Ishikawa (cell line): ENCODE data around the gene FADS6.

Experiments
- CEBPB ChIP-seq: IDR thresholded peaks from 2 replicates; pipeline ENCODE4 v1.6.1; 2012
- CREB1 ChIP-seq: IDR thresholded peaks from 2 replicates; pipeline ENCODE4 v1.6.1; 2012; ENCODE audit warnings: low read depth
- EGR1 ChIP-seq: IDR thresholded peaks from 2 replicates; pipeline ENCODE4 v1.6.1; 2012
- EP300 ChIP-seq: IDR thresholded peaks from 2 replicates; pipeline ENCODE4 v1.6.1; 2012; ENCODE audit warnings: borderline replicate concordance
- FOXM1 ChIP-seq: IDR thresholded peaks from 2 replicates; pipeline ENCODE4 v1.6.1; 2012; ENCODE audit warnings: low read depth, borderline replicate concordance
- MAX ChIP-seq: IDR thresholded peaks from 2 replicates; pipeline ENCODE4 v1.6.1; 2012
- NFIC ChIP-seq: IDR thresholded peaks from 2 replicates; pipeline ENCODE4 v1.6.1; 2012
- RAD21 ChIP-seq: IDR thresholded peaks from 2 replicates; pipeline ENCODE4 v1.6.1; 2012; ENCODE audit warnings: low read depth
- REST ChIP-seq: IDR thresholded peaks from 2 replicates; pipeline ENCODE4 v1.6.1; 2012; ENCODE audit warnings: low read depth, mild to moderate bottlenecking
- TAF1 ChIP-seq: IDR thresholded peaks from 2 replicates; pipeline ENCODE4 v1.6.1; 2012; ENCODE audit warnings: low read depth, mild to moderate bottlenecking
- TCF12 ChIP-seq: IDR thresholded peaks from 2 replicates; pipeline ENCODE4 v1.6.1; 2012; ENCODE audit warnings: low read depth
- TEAD4 ChIP-seq: IDR thresholded peaks from 2 replicates; pipeline ENCODE4 v1.6.1; 2012
- USF1 ChIP-seq: IDR thresholded peaks from 2 replicates; pipeline ENCODE4 v1.6.1; 2012
- YY1 ChIP-seq: IDR thresholded peaks from 2 replicates; pipeline ENCODE4 v1.6.1; 2012; ENCODE audit warnings: low read depth
- ZBTB7A ChIP-seq: IDR thresholded peaks from 2 replicates; pipeline ENCODE4 v1.6.1; 2012; ENCODE audit warnings: low read depth

Gene FADS6

GRCh38 chr17:74840989-74841666, 52.3 kb downstream of the FADS6 start:
- TF ChIP-seq CREB1, result no peak
- no peak for TF ChIP-seq EP300
- no peak for TF ChIP-seq CEBPB
- TF ChIP-seq TAF1, result no peak
- no peak for TF ChIP-seq EGR1
- no peak for TF ChIP-seq ZBTB7A
- TF ChIP-seq FOXM1, result no peak
- TF ChIP-seq TEAD4, result no peak

- TF ChIP-seq EP300 (no peak), MAX (no peak), EGR1 (no peak), CEBPB (no peak), CREB1 (no peak)
Observed at GRCh38 chr17:74839990-74840852, 53.2 kb downstream of the FADS6 start.

- TF ChIP-seq MAX (no peak), USF1 (no peak), RAD21 (no peak), EGR1 (no peak), FOXM1 (no peak), EP300 (no peak; the same call in 1 of the 2 replicates), TAF1 (no peak), CREB1 (no peak), YY1 (no peak), ZBTB7A (no peak), TCF12 (no peak), NFIC (no peak)
Observed at GRCh38 chr17:74838274-74838673, 55.2 kb downstream of the FADS6 start.

- TF ChIP-seq MAX (no peak), USF1 (no peak), CEBPB (no peak), CREB1 (no peak), TCF12 (no peak), FOXM1 (no peak), EP300 (no peak), YY1 (no peak), TEAD4 (no peak)
Observed at GRCh38 chr17:74836691-74837467, 56.6 kb downstream of the FADS6 start.

- TF ChIP-seq NFIC (no peak), RAD21 (no peak), CREB1 (no peak), YY1 (no peak), EGR1 (no peak), ZBTB7A (no peak), FOXM1 (no peak), TAF1 (no peak), EP300 (no peak), CEBPB (no peak)
Observed at GRCh38 chr17:74836191-74836590, 57.2 kb downstream of the FADS6 start.

GRCh38 chr17:74833501-74834377, 59.7 kb downstream of the FADS6 start:
- no peak for TF ChIP-seq YY1
- TF ChIP-seq TCF12, result no peak
- no peak for TF ChIP-seq RAD21
- no peak for TF ChIP-seq CEBPB
- TF ChIP-seq CREB1, result no peak
- TF ChIP-seq TAF1, result no peak
- no peak for TF ChIP-seq NFIC

GRCh38 chr17:74832421-74832820, 61.0 kb downstream of the FADS6 start:
- TF ChIP-seq CREB1 (no peak), ZBTB7A (no peak), RAD21 (no peak), TEAD4 (no peak), USF1 (no peak), YY1 (no peak), REST (no peak), NFIC (no peak), FOXM1 (no peak), TAF1 (no peak), TCF12 (no peak), EGR1 (no peak), EP300 (no peak), CEBPB (no peak), MAX (no peak)
